Keratinocyte (primary cell): ENCODE results near the gene TBCD. TPM values are rescaled to one million over a fixed set of nuclear protein-coding genes. Genes with fewer than 3 reads are reported as not detected.

Experiments used
- DNase-seq: peaks from one replicate; pipeline ENCODE4 v3.0.0-alpha.2; 2011; ENCODE audit warnings: low read depth, missing footprints, low spot score
- FAIRE-seq: peaks from 2 replicates; lab custom pipeline; 2011; peaks lifted over from hg19 to GRCh38; lab: Jason Lieb, UNC
- H2AFZ ChIP-seq: 2 replicates; pipeline ENCODE4 v1.6.0; 2012; ENCODE audit warnings: low read length, control low read depth, inconsistent platforms; ENCODE audit not compliant: control insufficient read depth
- H3K27ac ChIP-seq: 2 replicates; pipeline ENCODE4 v1.5.1; 2011; ENCODE audit warnings: low read length; ENCODE audit not compliant: control insufficient read depth, insufficient read depth
- H3K27me3 ChIP-seq: 3 replicates; pipeline ENCODE4 v1.6.0; 2011; ENCODE audit warnings: low read length; ENCODE audit not compliant: control insufficient read depth, insufficient read depth; ENCODE audit errors: extremely low read depth
- H3K36me3 ChIP-seq, 2 experiments: 2 replicates in 1 of 2; 3 replicates in 1 of 2; pipeline ENCODE4 v1.5.1; 2011; ENCODE audit warnings: low read length in 2 of 2, mild to moderate bottlenecking in 1 of 2; ENCODE audit not compliant: control insufficient read depth in 2 of 2, insufficient read depth in 2 of 2; ENCODE audit errors: extremely low read depth in 1 of 2
- H3K4me1 ChIP-seq: 3 replicates; pipeline ENCODE4 v1.5.1; 2011; ENCODE audit warnings: low read length; ENCODE audit not compliant: control insufficient read depth, insufficient read depth; ENCODE audit errors: extremely low read depth
- H3K4me2 ChIP-seq: 3 replicates; pipeline ENCODE4 v1.6.0; 2011; ENCODE audit warnings: low read depth, low read length; ENCODE audit not compliant: control insufficient read depth, insufficient read depth; ENCODE audit errors: extremely low read depth
- H3K4me3 ChIP-seq, 3 experiments: fragments of 200-600 bp in 1 of 3; sonication (generic) in 1 of 3; 2 replicates in 2 of 3; 3 replicates in 1 of 3; pipeline ENCODE4 v1.5.1; 2011 to 2016; ENCODE audit warnings: low read length in 3 of 3, mild to moderate bottlenecking in 3 of 3, control low read depth in 2 of 3, inconsistent platforms in 1 of 3, low read depth in 1 of 3, mixed read lengths in 1 of 3, mixed run types in 1 of 3, moderate library complexity in 1 of 3; ENCODE audit not compliant: control insufficient read depth in 2 of 3, insufficient read depth in 2 of 3; ENCODE audit errors: extremely low read depth in 1 of 3
- H3K79me2 ChIP-seq: 2 replicates; pipeline ENCODE4 v1.6.0; 2012; ENCODE audit warnings: low read length; ENCODE audit not compliant: control insufficient read depth, insufficient read depth
- H3K9ac ChIP-seq: 3 replicates; pipeline ENCODE4 v1.6.0; 2011; ENCODE audit warnings: low read length; ENCODE audit not compliant: control insufficient read depth, insufficient read depth; ENCODE audit errors: extremely low read depth
- H3K9me1 ChIP-seq: 3 replicates; pipeline ENCODE4 v1.6.0; 2011; ENCODE audit warnings: low read length; ENCODE audit not compliant: control insufficient read depth, insufficient read depth; ENCODE audit errors: extremely low read depth
- H3K9me3 ChIP-seq: 2 replicates; pipeline ENCODE4 v1.5.1; 2012; ENCODE audit warnings: low read depth, low read length; ENCODE audit not compliant: control insufficient read depth
- H4K20me1 ChIP-seq: 3 replicates; pipeline ENCODE4 v1.6.0; 2011; ENCODE audit warnings: low read length; ENCODE audit not compliant: control insufficient read depth, insufficient read depth; ENCODE audit errors: extremely low read depth
- EZH2 ChIP-seq: IDR thresholded peaks from one replicate; pipeline ENCODE4 v1.6.1; 2012; ENCODE audit warnings: inconsistent platforms, mild to moderate bottlenecking, low read length, moderate library complexity
- dilution Hi-C: fragments of 300-500 bp; cut with MboI; formaldehyde crosslinking; loops from one replicate; pipeline ENCODE4 v1.7.0; 2020; ENCODE audit warnings: low sequenced_read_pairs; ENCODE audit not compliant: extremely low pct_ligation_motif_present
- polyA plus RNA-seq, 5 experiments: library from polyadenylated mRNA; depleted of rRNA in 3 of 5; stranded (reverse) in 3 of 5; stranded (forward) in 1 of 5; unstranded in 1 of 5; fragments of >200 nt; gene quantifications; 1 replicate in 1 of 5; 2 replicates in 3 of 5; 3 replicates in 1 of 5; pipeline versions ENCODE4 v1.2.1 to v1.2.3, GENCODE V29; 2011 to 2012; ENCODE audit warnings: missing spikeins in 2 of 5, low read depth in 1 of 5, low replicate concordance in 1 of 5
- TF ChIP-seq, protein P1 (sequence below), 3 experiments: IDR thresholded peaks in 1 of 3; conservative IDR thresholded peaks in 1 of 3; optimal IDR thresholded peaks in 1 of 3; 2 replicates in 2 of 3; 3 replicates in 1 of 3; pipeline versions ENCODE3 to v1.5.1; 2011; ENCODE audit warnings: low read length in 3 of 3, mild to moderate bottlenecking in 3 of 3, moderate library complexity in 2 of 3, control low read depth in 1 of 3, inconsistent platforms in 1 of 3; ENCODE audit not compliant: insufficient read depth in 2 of 3; ENCODE audit errors: extremely low read depth in 1 of 3

TBCD gene
- polyA plus RNA-seq, 1 donor (not counting 4 experiments of a cell fraction or from before 2014, with no cell fraction given): 36.2 TPM

DNA sequence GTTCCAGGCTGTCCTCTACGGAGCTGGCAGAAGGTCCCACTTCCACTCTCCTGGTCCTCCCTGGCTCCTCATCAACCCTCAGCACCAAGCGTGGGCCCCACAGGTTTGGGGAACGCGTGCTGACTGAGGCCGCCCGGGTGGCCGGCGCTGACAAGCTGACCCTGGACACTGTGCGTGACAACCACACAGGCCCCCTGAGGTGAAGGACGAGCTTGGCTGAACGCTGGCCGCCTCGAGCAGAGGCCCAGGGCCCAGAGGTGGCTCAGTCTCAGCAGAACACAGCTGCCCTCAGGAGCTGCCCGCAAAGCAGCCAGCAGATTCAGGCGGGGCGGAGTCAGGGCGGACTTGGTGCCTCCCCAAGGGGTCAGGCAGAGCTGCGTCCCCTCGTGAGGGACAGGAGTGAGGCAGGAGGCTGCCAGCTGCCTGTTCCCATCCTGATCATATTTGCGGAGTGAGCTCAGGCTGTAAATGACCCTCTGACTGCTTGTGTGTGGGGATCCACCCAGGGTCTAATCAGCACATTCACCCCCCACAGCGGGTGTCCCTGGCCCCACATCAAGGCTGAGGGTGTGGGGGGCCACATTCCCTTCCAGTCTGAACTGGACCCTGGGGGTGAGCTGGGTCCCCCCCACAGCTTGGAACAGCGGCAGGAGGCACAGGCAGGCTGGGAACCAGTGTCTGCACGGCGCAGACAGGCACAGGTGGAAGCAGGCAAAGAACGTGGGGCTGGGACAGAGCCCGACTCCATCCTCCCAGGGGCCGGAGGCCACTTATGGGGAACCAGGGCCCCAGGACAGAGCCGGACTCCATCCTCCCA, 222.5 kb downstream of the TBCD start:
- Histone ChIP-seq H3K36me3 (no peaks in the 10 kb centered on the region), H3K27ac (no peak overlapping the region), H3K4me1 (no peaks in the 10 kb centered on the region), H4K20me1 (no peaks in the 10 kb centered on the region), H3K9me3 (no peaks in the 10 kb centered on the region), H3K79me2 (no peaks in the 10 kb centered on the region), H3K4me2 (no peak overlapping the region), H3K9me1 (no peaks in the 10 kb centered on the region), H3K9ac (no peak overlapping the region), H3K27me3 (no peaks in the 10 kb centered on the region), H3K4me3 (no peak overlapping the region), H2AFZ (no peak overlapping the region)
- no peak for TF ChIP-seq EZH2
- TF ChIP-seq, protein P1, sequence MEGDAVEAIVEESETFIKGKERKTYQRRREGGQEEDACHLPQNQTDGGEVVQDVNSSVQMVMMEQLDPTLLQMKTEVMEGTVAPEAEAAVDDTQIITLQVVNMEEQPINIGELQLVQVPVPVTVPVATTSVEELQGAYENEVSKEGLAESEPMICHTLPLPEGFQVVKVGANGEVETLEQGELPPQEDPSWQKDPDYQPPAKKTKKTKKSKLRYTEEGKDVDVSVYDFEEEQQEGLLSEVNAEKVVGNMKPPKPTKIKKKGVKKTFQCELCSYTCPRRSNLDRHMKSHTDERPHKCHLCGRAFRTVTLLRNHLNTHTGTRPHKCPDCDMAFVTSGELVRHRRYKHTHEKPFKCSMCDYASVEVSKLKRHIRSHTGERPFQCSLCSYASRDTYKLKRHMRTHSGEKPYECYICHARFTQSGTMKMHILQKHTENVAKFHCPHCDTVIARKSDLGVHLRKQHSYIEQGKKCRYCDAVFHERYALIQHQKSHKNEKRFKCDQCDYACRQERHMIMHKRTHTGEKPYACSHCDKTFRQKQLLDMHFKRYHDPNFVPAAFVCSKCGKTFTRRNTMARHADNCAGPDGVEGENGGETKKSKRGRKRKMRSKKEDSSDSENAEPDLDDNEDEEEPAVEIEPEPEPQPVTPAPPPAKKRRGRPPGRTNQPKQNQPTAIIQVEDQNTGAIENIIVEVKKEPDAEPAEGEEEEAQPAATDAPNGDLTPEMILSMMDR (optimal IDR thresholded peaks at IDR 0.05 in 1 of 3, IDR thresholded peaks at IDR 0.05 in 1 of 3, conservative IDR thresholded peaks at IDR 0.05 in 1 of 3; ENCODE audit: extremely low read depth in 1 of 3, insufficient read depth in 2 of 3, low read length in 3 of 3): no peak
- no peak for DNase-seq
- no peak for FAIRE-seq
- dilution Hi-C loops: no loop called here

DNA sequence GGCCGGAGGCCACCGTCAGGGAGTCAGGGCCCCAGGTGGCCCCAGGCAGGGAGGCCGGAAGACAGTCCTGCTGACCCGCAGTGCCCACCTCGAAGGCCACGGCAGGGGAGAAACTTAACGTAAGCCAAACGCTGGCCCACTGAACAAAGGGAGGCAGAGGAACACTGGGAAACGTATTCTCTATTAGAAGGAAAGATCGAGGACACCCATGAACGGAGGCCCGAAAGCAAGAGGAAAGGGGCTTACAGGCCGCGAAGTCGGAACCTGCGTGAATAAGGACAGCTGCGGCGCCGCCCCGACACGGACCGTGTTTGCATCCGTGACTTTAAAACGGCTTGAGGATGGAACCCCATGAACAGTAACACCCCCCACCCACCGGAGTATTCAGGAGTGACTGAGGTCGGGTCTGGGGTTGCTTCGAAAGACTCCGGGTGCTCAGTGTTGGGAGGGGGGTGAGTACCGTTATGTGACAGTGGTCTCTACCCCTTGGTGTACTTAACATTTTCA, 225.2 kb downstream of the TBCD start:
- H3K9me3 ChIP-seq: no peaks in the 10 kb centered on the region
- H3K27me3 ChIP-seq: no peaks in the 10 kb centered on the region
- H3K4me3 ChIP-seq: no peak overlapping the region
- dilution Hi-C loops: no loop called here
- DNase-seq (no peak), FAIRE-seq (no peak)
- H3K9me1 ChIP-seq: no peaks in the 10 kb centered on the region
- no peak overlapping the region for H3K9ac ChIP-seq
- no peaks in the 10 kb centered on the region for H3K36me3 ChIP-seq
- H3K27ac ChIP-seq: no peak overlapping the region
- H3K4me1 ChIP-seq: no peaks in the 10 kb centered on the region
- no peaks in the 10 kb centered on the region for H3K79me2 ChIP-seq
- no peak overlapping the region for H3K4me2 ChIP-seq
- H4K20me1 ChIP-seq: no peaks in the 10 kb centered on the region
- no peak overlapping the region for H2AFZ ChIP-seq
- TF ChIP-seq, protein P1 (optimal IDR thresholded peaks at IDR 0.05 in 1 of 3, IDR thresholded peaks at IDR 0.05 in 1 of 3, conservative IDR thresholded peaks at IDR 0.05 in 1 of 3; ENCODE audit: extremely low read depth in 1 of 3, insufficient read depth in 2 of 3, low read length in 3 of 3): no peak
- no peak for TF ChIP-seq EZH2
